Measurements from ENCODE around the gene RALGAPB.

GRCh38 chr20:38519426-38519825 lies 46.8 kb downstream of the RALGAPB start:
- TF ChIP-seq CTCF (IDR thresholded peaks at IDR 0.05) (no peak), ZNF219 (CRISPR knock-in tag; IDR thresholded peaks at IDR 0.05; ENCODE audit: borderline replicate concordance) (no peak), SMAD3 (CRISPR knock-in tag; IDR thresholded peaks at IDR 0.05; ENCODE audit: borderline replicate concordance) (no peak), USF2 (CRISPR knock-in tag; IDR thresholded peaks at IDR 0.05) (no peak), SP1 (CRISPR knock-in tag; conservative IDR thresholded peaks at IDR 0.05) (no peak), ELF4 (CRISPR knock-in tag; IDR thresholded peaks at IDR 0.05; ENCODE audit: low read depth) (no peak), JUN (CRISPR knock-in tag; IDR thresholded peaks at IDR 0.05) (no peak), NR3C1 (CRISPR knock-in tag; conservative IDR thresholded peaks at IDR 0.05; ENCODE audit: low read depth) (no peak), FOXJ3 (CRISPR knock-in tag; IDR thresholded peaks at IDR 0.05; ENCODE audit: borderline replicate concordance) (no peak), USF1 (CRISPR knock-in tag; IDR thresholded peaks at IDR 0.05) (no peak), ZNF317 (CRISPR knock-in tag; IDR thresholded peaks at IDR 0.05; ENCODE audit: borderline replicate concordance, low read depth) (no peak), IRF1 (CRISPR knock-in tag; IDR thresholded peaks at IDR 0.05) (no peak)
